ENCODE results near the gene SPPL2A.
"Not testable (repeated sequence)": the region's sequence is repeated elsewhere in the genome, so short reads cannot be mapped to it uniquely, and the experiment has no call there.

Gene SPPL2A

GRCh38 chr15:50765195-50765967 lies at the start of gene SPPL2A:
TSS of gene SPPL2A (minus strand) at chr15:50765706. CDS start at chr15:50765533, 173 bp downstream.
- DNase-seq (ENCODE audit: low read depth) = peak; percentile 71

- DNase-seq (ENCODE audit: low read depth) = no peak
These were observed 49.1 kb upstream of the SPPL2A start for GRCh38 chr15:50814634-50815033.

- no peak for DNase-seq (ENCODE audit: low read depth)
These were observed 48.4 kb upstream of the SPPL2A start for GRCh38 chr15:50813865-50814264.

GRCh38 chr15:50813089-50813488 lies 47.6 kb upstream of the SPPL2A start:
- no peak for DNase-seq (ENCODE audit: low read depth)

GRCh38 chr15:50812181-50812506 lies 46.6 kb upstream of the SPPL2A start:
- not testable (repeated sequence) for DNase-seq (ENCODE audit: low read depth)

GRCh38 chr15:50811461-50812180 lies 46.1 kb upstream of the SPPL2A start:
- not testable (repeated sequence) for DNase-seq (ENCODE audit: low read depth)

- DNase-seq (ENCODE audit: low read depth) = no peak
These were observed 44.6 kb upstream of the SPPL2A start for GRCh38 chr15:50810128-50810527.

GRCh38 chr15:50808728-50809127 lies 43.2 kb upstream of the SPPL2A start:
- no peak for DNase-seq (ENCODE audit: low read depth)

- DNase-seq (ENCODE audit: low read depth) = no peak
These were observed 38.1 kb upstream of the SPPL2A start for GRCh38 chr15:50803479-50804180.

GRCh38 chr15:50800715-50801114 lies 35.2 kb upstream of the SPPL2A start:
- no peak for DNase-seq (ENCODE audit: low read depth)

- no peak for DNase-seq (ENCODE audit: low read depth)
These were observed 33.2 kb upstream of the SPPL2A start for GRCh38 chr15:50798684-50799083.

- no peak for DNase-seq (ENCODE audit: low read depth)
These were observed 32.4 kb upstream of the SPPL2A start for GRCh38 chr15:50797926-50798325.

GRCh38 chr15:50791486-50791885 lies 26.0 kb upstream of the SPPL2A start:
- DNase-seq (ENCODE audit: low read depth) = no peak

- no peak for DNase-seq (ENCODE audit: low read depth)
These were observed 25.4 kb upstream of the SPPL2A start for GRCh38 chr15:50790778-50791453.

- no peak for DNase-seq (ENCODE audit: low read depth)
These were observed 21.4 kb upstream of the SPPL2A start for GRCh38 chr15:50786871-50787270.

GRCh38 chr15:50786438-50786837 lies 20.9 kb upstream of the SPPL2A start:
- no peak for DNase-seq (ENCODE audit: low read depth)

GRCh38 chr15:50783895-50784294 lies 18.4 kb upstream of the SPPL2A start:
- no peak for DNase-seq (ENCODE audit: low read depth)

GRCh38 chr15:50783411-50783810 lies 17.9 kb upstream of the SPPL2A start:
- no peak for DNase-seq (ENCODE audit: low read depth)

- no peak for DNase-seq (ENCODE audit: low read depth)
These were observed 12.6 kb upstream of the SPPL2A start for GRCh38 chr15:50778086-50778485.

GRCh38 chr15:50777042-50777441 lies 11.5 kb upstream of the SPPL2A start:
- no peak for DNase-seq (ENCODE audit: low read depth)

- DNase-seq (ENCODE audit: low read depth) = no peak
These were observed 8.9 kb upstream of the SPPL2A start for GRCh38 chr15:50774450-50774849.

GRCh38 chr15:50773389-50773788 lies 7.9 kb upstream of the SPPL2A start:
- DNase-seq (ENCODE audit: low read depth) = no peak

All from GM04504 (cell line).